HK-2 (cell line): ENCODE results near the gene FAM131C.
"Not testable (repeated sequence)": the region's sequence is repeated elsewhere in the genome, so short reads cannot be mapped to it uniquely, and the experiment has no call there.

Experiments
- DNase-seq: peaks from one replicate; pipeline ENCODE4 v3.0.0-alpha.2; 2018; ENCODE audit not compliant: unreplicated experiment

The FAM131C gene

DNA sequence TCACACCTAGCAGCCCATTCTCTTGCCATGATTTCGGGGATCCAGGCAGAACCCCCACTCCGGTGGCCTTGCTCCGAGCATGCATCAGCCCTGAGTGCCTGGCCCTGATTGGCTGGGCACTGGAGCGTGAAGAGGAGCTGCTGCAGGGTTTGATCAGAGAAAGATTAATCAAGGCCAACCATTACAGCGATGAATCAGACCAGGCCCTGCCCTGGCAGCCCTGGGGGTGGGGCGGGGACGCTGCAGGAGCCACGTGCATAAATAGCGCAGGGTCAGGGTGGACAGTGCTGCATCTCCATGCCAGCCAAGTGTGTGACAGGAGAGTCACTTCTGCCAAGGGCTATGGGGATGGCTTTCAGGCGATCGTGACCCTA is 3.4 kb upstream of the FAM131C start:
- peak; percentile 88 for DNase-seq

DNA sequence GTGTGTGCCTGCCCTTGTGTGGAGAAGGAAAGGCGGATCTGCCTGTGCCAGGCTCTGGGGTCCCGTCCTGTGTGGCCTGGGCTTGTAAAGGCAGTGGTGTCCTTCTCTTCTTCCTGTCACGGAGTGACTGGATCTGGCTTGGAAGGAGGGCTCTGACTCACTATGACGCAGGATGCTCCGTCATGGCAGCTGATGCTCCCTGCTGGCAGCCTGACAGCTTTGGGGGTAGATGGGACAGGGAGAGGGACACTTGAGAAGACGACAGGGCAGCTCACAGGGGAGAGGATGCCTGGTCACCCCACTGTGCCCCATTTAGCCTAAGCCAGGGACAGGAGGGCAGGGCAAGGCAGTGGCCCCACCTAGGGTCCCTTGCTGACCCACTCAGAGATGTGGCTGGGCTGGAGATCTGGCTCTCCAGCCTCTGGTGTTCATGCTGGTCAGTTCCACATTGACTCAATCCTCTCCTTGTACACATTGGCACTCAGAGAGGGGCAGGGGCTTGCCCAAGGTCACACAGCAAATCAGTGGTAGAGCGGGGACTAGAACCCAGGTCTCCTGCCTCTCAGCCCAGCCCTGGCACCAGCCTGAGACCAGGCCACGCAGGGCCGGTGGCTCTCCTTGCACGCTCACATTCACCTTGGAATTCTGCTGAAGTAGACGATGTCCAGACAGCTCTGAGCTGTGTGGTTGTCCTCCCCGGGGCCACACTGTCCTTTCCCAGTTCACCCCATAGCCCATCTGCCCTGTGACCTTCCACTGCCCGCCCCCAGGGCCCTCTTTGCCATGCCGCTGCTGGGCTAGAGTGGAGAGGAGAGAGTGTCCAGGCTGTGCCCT is 2.8 kb upstream of the FAM131C start:
- DNase-seq, result peak; percentile 89

DNA sequence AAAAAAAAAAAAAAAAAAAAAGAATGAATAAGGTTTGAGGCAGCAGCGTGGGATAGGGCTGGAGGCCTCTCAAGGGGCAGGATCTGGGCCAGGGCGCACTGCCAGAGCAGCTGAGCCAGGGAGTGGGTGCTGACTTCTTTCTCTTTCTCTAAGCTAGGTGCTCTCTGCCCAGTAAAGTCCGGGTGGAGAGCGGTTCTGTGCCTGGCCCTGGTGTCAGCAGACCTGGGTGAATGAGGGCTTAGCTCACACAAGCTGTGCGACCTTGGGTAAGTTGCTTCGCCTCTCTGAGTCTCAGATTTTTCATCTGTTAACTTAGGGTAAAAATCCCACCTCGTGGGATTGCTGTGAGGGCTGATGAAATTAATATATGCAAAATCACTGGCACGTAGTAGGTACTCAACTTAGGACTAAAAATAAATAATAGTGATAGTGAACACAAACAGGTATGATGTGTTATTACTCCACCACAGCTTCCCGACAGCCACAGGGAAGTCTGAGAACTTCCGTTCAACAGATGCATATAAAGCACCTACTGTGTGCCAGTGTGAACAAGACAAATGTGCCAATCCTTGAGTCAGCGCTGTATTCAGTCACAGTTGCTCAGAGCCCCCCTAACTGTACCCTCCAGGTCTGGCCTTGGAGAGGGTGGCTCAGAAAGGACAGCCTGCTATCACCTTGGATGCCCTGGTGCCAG is 2.0 kb upstream of the FAM131C start:
- DNase-seq, result peak; percentile 68

DNA sequence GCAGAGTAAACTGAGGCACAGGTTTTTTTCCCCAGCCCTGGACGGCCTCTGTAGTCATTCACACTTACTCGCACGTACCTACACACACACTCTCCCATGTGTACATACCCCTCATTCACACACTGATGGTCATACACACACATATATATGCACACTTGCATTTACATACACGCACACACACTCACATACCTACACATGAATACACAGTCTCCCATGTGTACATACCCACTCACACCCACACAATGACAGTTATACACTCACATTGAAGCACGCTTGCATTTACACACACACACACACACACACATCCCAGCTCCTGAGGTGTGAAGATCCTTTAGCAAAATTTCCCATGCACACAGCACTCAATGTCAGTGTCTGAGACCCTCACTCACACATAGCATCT is 766 bp upstream of the FAM131C start:
- no peak for DNase-seq

DNA sequence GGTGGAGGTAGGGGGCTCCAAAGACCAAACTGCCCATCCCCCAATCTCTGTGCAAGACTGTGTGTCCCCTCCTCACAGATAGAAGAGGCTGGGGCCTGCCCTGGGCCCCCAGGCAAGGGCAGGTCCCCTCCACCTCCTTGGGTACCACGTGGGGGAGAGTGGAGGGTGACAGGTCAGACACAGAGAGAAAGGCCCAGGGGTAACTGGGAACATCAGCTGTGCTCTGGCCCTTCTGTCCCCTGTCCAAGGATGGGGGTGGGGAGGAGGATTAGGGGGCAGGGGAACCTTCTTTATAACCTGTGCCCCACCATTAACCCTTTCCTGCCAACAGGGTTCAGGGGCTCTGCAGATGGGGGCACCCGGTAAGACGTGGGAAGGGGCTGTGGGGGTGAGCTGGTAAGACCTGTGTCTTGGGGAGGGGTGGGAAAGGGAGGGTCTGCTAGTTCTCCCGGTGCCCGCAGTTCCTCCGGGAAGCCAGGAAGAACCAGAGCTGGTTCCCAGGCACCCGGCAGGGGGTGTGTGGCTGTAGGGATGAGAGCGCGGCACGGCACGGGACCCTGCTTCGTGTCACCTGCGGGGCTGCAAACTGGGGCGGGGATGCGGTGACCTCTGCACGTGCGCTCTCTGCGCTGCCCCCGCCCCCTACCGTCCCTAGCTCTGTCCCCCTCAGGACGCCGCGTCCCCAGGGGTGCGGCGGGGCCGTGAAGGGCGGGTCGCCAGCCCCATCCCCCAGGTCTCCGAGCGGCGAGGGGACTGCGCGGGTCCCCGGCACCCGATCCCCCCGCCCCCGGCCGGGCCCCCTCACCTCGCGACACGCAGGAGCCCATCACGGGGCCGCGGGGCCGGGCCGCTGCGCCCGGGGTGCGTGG is 601 bp downstream of the FAM131C start:
- DNase-seq, result no peak

DNA sequence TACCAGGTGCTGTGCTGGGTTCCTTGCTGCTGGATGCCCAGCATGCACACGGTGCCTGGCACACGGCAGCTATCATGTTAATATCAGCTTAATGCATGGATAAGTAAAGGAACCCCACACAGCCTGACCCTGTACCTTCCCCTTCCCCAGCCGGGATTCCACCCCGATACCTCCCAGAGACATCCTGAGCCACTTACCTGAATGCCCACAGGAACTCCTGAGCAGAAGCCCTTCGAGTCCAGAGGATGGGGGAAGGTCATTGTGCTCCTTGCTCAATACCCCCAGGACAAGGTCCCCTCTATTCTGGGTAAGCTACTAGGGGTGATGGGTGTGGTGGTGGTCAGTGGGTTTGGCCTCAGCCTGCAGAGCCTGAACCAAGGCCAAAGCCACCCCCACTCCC is 1.4 kb downstream of the FAM131C start:
- DNase-seq, result no peak

DNA sequence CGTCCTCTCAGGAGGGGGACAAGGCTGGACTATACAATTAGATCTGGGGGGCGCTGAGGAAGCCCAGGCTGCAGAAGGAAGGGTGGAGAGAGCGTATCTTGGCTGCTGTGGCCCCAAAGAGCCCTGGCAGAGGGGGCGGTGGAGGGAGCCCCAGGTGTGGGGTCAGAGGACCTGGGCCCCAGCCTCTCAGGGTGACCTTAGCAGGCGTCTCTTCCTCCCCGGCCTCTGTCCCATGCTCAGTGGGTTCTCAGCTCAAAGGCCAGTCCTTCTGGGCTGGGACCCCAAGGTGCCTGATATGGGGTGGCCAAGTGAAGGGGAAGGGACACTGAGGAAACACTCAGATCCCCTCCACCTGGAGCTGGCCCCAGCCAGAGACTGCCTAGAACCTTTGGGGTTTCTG is 1.8 kb downstream of the FAM131C start:
- no peak for DNase-seq

DNA sequence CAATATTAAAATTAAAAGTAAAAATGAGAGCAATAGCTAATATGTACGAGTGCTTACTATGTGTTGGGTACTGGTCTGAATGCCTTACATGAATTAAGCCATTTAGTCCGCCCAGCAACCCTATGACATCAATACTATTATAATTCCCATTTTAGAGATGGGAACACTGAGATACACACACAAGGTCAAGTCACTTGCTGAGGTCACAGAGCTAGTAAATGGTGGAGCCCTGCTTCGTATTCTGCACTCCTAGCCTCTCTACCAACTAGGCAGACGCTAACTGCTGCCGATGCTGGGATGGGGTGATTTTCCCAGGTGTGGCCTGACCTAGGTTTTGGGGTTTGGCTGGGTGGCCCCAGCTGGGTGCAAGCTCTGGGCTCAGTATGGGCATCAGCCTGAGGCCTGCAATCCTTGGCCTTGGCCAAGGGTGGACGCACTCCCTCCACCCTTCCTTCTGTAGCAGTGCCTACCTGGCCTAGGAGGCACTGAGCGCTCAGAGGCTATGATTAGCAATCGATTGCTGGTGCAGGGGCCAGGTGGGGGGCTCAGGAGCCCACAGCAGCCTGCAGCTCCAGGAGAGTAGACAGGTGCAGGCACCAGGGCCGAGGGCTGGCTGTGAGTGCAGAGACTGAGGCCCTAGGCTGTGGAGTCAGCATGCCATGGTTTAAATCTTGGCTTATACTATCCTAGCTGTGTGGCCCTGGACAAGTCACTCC is 2.7 kb downstream of the FAM131C start:
- DNase-seq, result no peak

DNA sequence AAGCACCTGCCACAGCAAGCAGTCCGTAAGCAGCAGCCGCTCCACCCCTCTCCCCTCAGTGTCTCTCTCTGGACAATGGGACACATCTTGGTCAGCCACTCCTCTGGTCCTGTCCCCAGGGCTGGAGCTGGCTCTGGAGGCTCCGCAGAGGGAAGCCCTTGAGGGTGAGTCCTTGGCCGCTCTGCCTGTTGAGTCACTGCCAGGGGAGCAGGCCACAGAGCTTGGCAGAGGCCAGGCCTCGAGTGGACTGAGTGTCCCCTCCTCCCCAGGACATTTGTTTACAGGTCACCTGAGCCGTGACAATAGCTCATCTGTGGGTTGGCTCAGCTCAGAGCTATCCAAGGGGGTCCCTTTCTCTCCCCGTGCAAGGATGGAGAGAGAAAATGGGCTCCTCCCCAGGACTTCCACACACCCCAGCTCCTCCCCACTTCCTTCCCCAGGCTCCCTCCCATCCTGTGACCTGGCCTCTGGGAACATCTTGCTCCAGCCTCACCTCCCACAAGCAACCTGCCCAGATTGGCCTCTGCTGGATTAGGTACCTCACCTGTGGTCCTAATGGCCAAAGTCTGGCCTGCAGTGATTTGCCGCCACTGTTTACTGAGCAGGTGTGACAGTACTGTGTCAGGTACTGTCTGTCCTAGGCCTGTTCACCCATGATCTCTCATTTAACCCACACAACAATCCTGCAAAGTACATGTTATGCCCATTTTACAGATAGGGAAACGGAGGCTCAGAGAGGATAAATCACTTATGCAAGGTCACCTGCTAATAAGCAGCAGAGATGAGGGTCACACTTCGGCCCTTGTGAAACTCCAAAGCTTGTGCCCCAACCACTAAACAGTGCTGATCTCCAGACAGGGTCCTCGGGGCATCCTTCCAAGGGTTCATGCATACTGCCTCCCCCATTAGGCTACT is 4.8 kb downstream of the FAM131C start:
- no peak for DNase-seq

DNA sequence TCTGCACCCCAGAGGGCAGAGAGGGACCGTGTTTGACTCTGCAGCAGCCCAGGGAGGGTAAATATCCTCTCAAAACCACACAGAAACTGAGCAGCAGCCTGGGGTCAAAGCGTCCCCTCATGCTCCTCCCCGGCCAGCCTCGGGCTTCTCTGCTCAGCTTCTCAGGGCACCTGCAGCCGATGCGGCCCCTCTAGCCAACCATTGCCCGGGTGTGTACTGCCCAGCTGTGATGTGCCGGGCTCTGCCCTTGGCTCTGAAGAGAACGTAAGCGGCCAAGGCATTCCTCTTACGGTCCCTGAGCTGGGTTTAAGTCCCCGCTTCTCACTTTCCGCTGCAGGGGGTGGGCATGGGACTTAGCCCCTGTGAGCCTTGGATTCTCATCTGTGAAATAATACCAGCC is 5.5 kb downstream of the FAM131C start:
- DNase-seq, result no peak

DNA sequence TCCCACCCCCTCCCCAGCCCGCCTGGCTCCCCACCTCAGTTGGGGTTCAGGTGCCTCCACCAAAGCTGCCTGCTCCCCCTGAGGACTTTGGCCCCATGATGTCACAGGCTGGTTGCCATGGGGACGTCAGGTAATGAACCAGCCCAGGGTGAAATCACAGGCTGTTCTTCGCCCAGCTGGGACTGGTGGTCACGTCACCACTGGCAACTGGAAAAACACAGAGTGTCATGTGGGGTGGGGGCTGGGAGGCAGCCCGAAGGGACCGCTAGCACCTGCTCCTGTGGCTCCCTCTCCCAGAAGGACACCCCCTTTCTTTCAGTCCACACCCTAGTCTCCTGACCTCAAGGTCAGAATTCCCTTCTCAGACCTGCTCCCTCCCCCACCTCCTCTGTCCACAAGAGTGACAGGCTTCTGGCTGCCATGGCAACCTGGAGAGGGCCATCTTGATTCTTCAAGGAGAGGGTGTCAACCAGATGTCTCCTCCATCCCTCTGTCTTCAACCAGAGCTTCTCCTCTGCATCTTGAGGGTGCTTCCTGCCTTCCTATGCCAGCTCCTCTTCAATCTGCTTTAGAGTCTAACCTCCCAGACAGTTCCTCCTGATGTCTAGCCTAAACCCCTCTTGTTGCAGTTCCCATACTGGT is 6.2 kb downstream of the FAM131C start:
- no peak for DNase-seq

DNA sequence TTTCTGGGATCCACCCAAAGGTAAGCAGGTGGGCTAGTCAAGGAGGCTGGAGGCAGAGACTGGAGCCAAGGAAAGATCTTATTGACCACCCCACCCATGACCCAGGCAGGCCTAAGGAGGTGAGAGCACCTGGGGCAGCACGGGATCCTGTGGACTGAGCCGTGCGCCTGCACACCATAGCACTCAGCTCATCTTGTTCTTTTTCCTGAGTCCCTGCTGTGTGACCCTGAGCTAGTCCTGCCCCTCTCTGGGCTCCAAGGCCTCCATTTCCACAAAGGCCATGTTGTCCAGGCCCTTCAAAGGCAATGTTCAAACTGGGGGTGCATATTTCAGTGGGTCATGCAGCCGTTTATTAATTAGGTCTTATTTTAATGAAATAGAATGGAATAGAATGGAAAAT is 7.2 kb downstream of the FAM131C start:
- DNase-seq, result no peak

DNA sequence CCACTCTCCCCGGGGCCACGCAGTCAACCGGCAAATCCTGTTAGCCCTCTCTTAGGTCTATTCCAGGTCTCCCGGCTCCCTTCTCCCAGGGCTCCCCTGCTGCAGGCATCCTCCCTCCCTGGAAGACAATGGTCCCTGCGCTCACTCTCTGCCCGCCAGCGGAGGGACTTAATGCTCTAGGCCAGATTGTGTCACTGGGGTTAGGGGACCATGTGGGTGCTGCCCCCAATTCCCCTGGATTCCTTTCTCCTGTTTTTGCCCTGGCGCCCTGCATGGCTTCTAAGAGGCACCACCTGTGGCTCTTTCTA is 8.2 kb downstream of the FAM131C start:
- no peak for DNase-seq

DNA sequence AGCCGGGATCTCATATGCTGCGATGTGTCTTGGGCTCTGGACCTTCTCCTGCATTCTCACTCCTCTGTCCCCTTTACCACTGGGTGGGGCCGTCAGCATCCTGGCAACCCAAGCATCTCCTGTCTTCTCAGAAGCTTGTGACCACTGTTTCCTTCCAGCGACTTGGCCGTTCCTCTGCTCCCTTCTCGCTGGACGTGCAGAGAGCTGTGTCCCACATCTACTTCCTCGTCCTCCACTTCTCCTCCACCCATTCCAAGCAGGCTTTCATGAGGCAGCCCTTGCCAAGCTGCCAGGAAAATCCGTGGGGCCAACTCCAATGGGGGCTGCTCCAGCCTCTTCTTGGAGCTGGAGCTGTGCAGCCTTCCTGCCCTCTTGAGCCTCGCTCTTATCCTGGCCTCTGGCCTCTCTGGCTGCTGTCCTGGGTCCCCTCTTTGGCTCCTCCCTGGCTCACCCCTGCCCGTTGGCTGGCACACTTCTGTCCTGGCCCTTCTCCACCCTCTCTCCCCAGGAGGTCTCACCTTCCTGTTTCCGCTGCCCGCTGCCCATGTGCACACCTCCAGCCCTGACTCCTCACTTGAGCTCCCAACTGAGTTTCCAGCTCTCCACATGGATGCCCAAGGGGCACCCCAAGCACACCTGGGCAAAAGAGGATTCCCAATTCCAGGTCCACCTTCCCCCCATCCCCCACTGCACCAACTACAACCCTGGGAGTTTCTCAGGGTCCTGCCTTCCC is 8.7 kb downstream of the FAM131C start:
- no peak for DNase-seq

DNA sequence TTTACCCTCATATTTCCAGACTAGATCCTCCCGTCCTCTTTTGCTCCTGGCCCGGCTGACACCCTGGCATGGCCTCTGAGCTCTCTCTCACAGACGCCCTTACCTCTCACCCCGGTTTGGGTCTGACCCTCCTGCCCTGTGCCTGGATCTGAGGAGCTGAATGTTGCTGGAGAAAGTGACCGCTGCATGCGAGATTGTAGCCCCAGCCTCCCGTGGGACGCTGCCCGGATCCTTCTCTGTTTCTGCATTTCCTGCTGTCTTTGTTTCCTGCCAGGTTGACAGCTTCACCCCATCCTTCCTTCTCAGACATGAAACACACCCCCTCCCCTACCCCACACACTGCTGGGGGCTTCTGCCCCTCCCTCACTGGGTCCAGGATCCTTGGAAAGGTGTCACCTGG is 9.5 kb downstream of the FAM131C start:
- DNase-seq, result no peak

DNA sequence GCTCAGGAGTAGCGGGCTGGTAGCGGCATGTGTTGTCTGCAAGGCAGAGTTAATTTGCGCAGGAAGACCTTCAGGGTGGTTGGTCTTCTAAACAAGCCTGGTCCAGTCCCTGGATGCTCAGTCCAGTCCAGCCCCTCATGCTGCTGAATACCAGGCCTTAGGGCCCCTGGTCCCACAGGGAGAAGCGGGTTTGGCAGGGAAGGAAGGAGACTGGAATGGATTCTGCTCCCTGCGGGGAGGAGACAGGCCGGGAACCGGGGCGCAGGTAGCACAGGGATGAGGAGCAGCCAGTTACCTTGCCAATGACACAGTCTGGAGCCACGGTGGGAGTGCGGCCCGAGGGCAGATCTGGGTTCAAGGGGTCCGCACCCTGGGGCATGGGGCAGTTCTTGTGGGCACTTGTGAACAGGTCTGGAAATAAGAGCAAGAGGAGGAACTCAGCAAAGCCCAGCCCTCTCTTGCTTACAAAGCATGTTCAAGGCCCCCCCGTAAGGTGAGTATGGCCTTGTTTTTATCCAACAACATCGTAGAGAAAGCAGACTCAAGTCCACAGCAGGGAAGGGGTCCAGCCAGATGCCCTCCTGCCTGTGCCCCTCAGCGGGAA is 10.1 kb downstream of the FAM131C start:
- no peak for DNase-seq

DNA sequence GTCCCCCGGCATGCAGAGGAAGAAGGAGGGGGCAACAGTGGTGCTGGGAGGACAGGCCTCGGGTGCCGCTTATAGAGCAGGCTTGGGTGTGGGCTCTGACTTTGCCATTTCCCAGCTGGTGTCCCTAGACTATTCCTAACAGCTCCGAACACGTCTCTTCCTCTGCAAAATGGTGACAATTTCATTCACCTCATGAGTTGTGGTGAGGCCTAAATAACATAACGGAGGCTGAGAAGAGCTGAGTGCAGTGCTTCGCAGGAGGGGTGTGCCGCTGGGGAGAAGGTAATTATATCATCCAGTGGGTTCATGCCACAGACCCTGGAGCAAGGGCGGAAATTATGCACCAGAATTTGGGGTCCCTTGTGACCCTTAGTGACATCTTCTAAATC is 10.8 kb downstream of the FAM131C start:
- DNase-seq, result not testable (repeated sequence)

DNA sequence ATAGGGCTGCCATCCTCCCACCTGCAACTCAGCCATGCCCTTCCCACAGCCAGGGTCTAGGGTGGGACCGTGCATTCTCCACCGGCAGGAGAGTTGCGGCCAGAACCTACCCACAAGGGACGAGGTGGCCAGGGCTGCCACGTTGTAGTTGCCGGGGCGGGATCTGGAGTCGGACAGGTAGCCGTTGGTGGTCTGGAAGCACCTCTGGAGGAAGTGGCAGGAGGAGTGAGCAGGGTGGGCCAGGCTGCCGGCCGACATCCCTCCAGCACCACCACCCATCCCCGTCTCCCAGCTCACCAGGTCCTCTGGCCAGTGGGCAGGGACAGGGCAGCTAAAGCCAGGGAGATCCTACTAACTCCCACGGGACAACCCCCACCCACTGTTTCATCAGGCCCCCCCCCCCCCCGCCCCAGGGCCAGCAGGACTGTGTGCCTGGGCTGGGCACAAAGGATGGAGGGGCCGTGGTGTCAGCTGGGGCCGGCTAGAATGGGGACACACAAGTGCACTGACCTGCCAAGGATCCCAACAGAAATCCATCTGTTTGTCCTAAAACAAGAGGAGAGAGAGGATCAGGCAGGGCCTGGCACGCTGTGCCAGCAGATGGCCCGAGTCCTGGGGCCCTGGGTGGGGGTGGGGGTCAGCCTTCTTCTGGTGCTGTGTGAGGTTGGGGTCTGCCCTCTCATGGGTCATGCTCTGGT is 11.3 kb downstream of the FAM131C start:
- DNase-seq, result not testable (repeated sequence)

DNA sequence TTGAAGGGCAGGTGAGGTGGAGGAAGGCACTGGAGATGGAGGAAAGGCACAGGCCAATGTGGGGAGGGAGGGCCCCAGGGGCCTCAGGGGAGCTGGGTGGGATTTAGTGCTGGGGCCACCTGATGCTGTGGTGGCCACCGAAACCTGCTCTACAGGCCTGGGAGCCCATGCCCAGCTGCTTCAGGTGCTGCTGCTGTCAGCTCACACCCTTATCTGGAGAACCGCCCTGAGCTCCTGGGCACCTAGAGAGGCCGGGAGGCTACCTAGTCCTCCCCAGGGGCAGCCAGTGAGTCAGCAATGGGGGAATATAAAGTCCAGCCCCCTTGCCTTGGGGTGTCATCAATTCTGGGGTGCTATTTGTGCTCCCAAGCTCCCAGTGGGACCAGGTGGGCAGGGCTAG is 12.2 kb downstream of the FAM131C start:
- DNase-seq, result no peak
